Measurements from ENCODE around the gene IQCK. TPM values are rescaled to one million over a fixed set of nuclear protein-coding genes. Genes with fewer than 3 reads are reported as not detected.

The IQCK gene
- total and polyA plus RNA-seq, 2 donors (not counting 1 experiment from before 2014, with no cell fraction given) = 4.6 to 9.9 TPM

DNA sequence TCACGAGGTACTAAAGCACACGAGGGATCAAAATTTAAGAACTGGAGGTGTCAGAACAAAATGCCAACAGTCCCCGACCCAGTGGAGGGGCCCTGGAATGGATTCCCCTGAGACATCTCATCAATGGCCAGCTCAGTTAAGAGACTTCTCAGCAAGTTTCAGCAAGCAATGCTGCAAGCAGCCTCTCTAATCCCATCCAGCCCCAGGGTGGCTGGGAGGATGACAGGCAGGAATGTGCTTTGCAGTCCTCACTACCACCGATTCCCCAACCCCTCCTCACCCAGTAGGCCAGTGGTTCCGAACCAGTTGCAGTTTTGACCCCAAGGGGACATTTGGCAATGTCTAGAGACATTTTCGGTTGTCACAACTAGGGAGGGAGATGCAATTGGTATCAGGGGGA, 157.8 kb downstream of the IQCK start:
- Histone ChIP-seq H3K27ac (ENCODE audit: insufficient read depth, low read length) (no peak overlapping the region), H2AFZ (ENCODE audit: low read length) (no peak overlapping the region), H3K4me1 (ENCODE audit: control insufficient read depth, extremely low read depth, insufficient read depth, low read length) (no peaks in the 10 kb centered on the region), H3K9ac (ENCODE audit: insufficient read depth, low read length) (no peak overlapping the region), H3K79me2 (ENCODE audit: control insufficient read depth, insufficient read depth, low read length) (no peaks in the 10 kb centered on the region), H3K27me3 (ENCODE audit: control insufficient read depth, insufficient read depth, low read length) (no peaks in the 10 kb centered on the region), H3K4me3 (replicated peaks in 1 of 4; ENCODE audit: control extremely low read depth in 1 of 4, insufficient read depth in 1 of 4, low read depth in 3 of 4, low read length in 4 of 4) (no peak overlapping the region), H3K4me2 (ENCODE audit: extremely low read depth, insufficient read depth, low read length) (no peak overlapping the region), H4K20me1 (ENCODE audit: control insufficient read depth, extremely low read depth, insufficient read depth, low read length) (no peaks in the 10 kb centered on the region), H3K9me3 (ENCODE audit: control insufficient read depth, insufficient read depth, low read depth, low read length) (no peaks in the 10 kb centered on the region), H3K36me3 (ENCODE audit: control insufficient read depth, insufficient read depth, low read length) (no peaks in the 10 kb centered on the region)
- DNase-seq (ENCODE audit: low read depth in 2 of 2) = no peak
- TF ChIP-seq EZH2 (IDR thresholded peaks at IDR 0.05; ENCODE audit: low read length, missing control alignments) = no peak
- TF ChIP-seq, protein P1, sequence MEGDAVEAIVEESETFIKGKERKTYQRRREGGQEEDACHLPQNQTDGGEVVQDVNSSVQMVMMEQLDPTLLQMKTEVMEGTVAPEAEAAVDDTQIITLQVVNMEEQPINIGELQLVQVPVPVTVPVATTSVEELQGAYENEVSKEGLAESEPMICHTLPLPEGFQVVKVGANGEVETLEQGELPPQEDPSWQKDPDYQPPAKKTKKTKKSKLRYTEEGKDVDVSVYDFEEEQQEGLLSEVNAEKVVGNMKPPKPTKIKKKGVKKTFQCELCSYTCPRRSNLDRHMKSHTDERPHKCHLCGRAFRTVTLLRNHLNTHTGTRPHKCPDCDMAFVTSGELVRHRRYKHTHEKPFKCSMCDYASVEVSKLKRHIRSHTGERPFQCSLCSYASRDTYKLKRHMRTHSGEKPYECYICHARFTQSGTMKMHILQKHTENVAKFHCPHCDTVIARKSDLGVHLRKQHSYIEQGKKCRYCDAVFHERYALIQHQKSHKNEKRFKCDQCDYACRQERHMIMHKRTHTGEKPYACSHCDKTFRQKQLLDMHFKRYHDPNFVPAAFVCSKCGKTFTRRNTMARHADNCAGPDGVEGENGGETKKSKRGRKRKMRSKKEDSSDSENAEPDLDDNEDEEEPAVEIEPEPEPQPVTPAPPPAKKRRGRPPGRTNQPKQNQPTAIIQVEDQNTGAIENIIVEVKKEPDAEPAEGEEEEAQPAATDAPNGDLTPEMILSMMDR (conservative IDR thresholded peaks at IDR 0.05 in 1 of 2, IDR thresholded peaks at IDR 0.05 in 1 of 2; ENCODE audit: low read depth in 1 of 2, low read length in 2 of 2) = no peak

DNA sequence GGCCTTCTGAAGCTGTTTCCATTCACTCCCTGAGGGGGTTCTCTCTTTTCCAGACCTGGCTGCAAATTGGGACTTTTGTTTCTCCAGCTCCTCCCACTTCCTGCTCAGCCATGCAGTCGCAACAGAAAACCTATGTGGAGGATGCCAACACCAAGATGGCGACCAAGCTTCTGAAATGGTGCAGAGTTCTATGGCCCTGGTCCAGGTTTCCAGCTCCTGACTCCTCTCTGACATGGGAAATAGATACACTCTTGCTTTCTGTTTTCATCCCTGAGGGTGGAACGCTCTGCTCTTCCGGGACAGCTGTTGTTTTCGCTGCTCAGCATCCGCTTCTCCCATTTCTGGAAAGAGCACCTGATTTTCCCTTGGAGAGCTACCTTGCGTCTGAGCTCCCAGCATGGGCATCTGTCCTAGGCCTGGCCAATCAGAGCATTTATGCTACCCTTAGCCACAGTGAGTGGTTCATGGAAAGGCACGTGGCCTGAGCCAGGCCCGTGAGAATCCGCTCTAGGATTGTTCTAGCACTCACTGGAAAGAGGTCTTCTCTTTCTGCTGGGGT, 158.5 kb downstream of the IQCK start:
- Histone ChIP-seq H3K36me3 (ENCODE audit: control insufficient read depth, insufficient read depth, low read length) (no peaks in the 10 kb centered on the region), H3K79me2 (ENCODE audit: control insufficient read depth, insufficient read depth, low read length) (no peaks in the 10 kb centered on the region)
- TF ChIP-seq, protein P1 (conservative IDR thresholded peaks at IDR 0.05 in 1 of 2, IDR thresholded peaks at IDR 0.05 in 1 of 2; ENCODE audit: low read depth in 1 of 2, low read length in 2 of 2) = no peak
- TF ChIP-seq EZH2 (IDR thresholded peaks at IDR 0.05; ENCODE audit: low read length, missing control alignments) = no peak

DNA sequence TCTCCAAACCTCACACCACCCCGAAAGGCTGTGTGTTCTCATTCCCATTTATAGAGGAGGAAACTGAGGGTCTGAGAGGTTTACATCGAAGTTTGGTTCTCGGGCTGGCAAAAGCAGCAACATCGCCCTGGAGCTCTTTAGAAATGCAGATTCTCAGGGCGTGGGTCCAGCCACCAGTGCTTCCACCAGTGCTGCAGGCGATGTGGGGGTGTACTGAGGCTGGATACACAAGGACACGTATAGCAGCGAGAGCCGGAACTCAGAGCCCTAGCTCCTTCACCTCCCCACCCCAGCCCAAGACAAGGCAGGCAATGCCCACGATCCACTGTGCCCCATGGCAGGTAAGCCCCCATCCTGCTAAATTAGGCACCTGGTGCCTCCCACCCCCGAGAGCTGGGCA, 160.7 kb downstream of the IQCK start:
- DNase-seq (ENCODE audit: low read depth in 2 of 2) = no peak
- Histone ChIP-seq H3K4me1 (ENCODE audit: control insufficient read depth, extremely low read depth, insufficient read depth, low read length) (no peaks in the 10 kb centered on the region), H3K27ac (ENCODE audit: insufficient read depth, low read length) (no peak overlapping the region), H3K9ac (ENCODE audit: insufficient read depth, low read length) (no peak overlapping the region), H4K20me1 (ENCODE audit: control insufficient read depth, extremely low read depth, insufficient read depth, low read length) (no peaks in the 10 kb centered on the region), H3K27me3 (ENCODE audit: control insufficient read depth, insufficient read depth, low read length) (peaks cover 10% of the 10 kb centered on the region), H3K4me2 (ENCODE audit: extremely low read depth, insufficient read depth, low read length) (no peak overlapping the region), H3K79me2 (ENCODE audit: control insufficient read depth, insufficient read depth, low read length) (no peaks in the 10 kb centered on the region), H3K36me3 (ENCODE audit: control insufficient read depth, insufficient read depth, low read length) (no peaks in the 10 kb centered on the region), H2AFZ (ENCODE audit: low read length) (no peak overlapping the region), H3K4me3 (replicated peaks in 1 of 4; ENCODE audit: control extremely low read depth in 1 of 4, insufficient read depth in 1 of 4, low read depth in 3 of 4, low read length in 4 of 4) (no peak overlapping the region), H3K9me3 (ENCODE audit: control insufficient read depth, insufficient read depth, low read depth, low read length) (no peaks in the 10 kb centered on the region)
- TF ChIP-seq, protein P1 (conservative IDR thresholded peaks at IDR 0.05 in 1 of 2, IDR thresholded peaks at IDR 0.05 in 1 of 2; ENCODE audit: low read depth in 1 of 2, low read length in 2 of 2) = no peak
- no peak for TF ChIP-seq EZH2 (IDR thresholded peaks at IDR 0.05; ENCODE audit: low read length, missing control alignments)

More for the DNA sequence above, 158.5 kb downstream of the IQCK start:
- no peak for DNase-seq (ENCODE audit: low read depth in 2 of 2)
- no peaks in the 10 kb centered on the region for H3K4me1 ChIP-seq (ENCODE audit: control insufficient read depth, extremely low read depth, insufficient read depth, low read length)
- H3K27ac ChIP-seq (ENCODE audit: insufficient read depth, low read length) = no peak overlapping the region
- H3K9me3 ChIP-seq (ENCODE audit: control insufficient read depth, insufficient read depth, low read depth, low read length) = no peaks in the 10 kb centered on the region
- no peak overlapping the region for H3K4me2 ChIP-seq (ENCODE audit: extremely low read depth, insufficient read depth, low read length)
- H3K27me3 ChIP-seq (ENCODE audit: control insufficient read depth, insufficient read depth, low read length) = no peaks in the 10 kb centered on the region
- no peak overlapping the region for H2AFZ ChIP-seq (ENCODE audit: low read length)
- no peaks in the 10 kb centered on the region for H4K20me1 ChIP-seq (ENCODE audit: control insufficient read depth, extremely low read depth, insufficient read depth, low read length)
- H3K9ac ChIP-seq (ENCODE audit: insufficient read depth, low read length) = no peak overlapping the region
- H3K4me3 ChIP-seq (replicated peaks in 1 of 4; ENCODE audit: control extremely low read depth in 1 of 4, insufficient read depth in 1 of 4, low read depth in 3 of 4, low read length in 4 of 4) = no peak overlapping the region

All from fibroblast of lung (primary cell).